Measurements from ENCODE around the gene PPP1R14D.

DNA sequence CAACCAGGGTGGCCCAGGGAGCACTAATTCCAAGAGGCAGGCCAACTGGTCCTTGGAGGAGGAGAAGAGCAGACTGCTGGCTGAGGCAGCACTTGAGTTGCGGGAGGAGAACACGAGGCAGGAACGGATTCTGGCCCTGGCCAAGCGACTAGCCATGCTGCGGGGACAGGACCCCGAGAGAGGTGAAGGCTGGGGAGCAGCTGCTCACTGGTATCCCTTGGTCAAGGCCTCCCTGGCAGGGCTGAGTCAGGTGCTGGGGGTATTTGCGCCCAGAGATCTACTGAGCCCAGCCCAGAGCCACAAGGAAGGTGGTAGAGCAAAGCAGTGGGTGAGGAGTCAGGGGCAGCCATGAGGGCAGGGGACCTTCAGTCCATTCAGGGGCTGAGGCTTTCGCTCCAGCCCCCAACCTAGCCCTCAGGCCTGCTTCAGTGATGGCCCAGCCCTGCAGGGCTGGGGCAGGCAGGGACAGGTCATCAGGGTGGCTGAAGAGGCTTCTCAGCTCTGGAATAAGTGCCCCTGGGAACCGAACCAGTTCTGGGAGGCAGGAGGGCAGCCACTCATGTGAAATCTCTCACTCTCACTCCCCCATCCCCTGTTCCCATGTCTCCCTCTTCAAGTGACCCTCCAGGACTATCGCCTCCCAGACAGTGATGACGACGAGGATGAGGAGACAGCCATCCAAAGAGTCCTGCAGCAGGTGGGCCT, 15.6 kb downstream of the PPP1R14D start:
- TF ChIP-seq CTCF (IDR thresholded peaks at IDR 0.05) (no peak), POLR2A (IDR thresholded peaks at IDR 0.05) (no peak)

Data from thyroid gland (tissue), 4 donors.